IMR-90 (cell line): Measurements from ENCODE around the gene CADM2.

Source experiments
- BHLHE40 ChIP-seq: fragments of 150-350 bp; IDR thresholded peaks from 2 replicates; pipeline ENCODE4 v1.6.1; 2016; ENCODE audit warnings: mild to moderate bottlenecking, low read depth, low read length
- CTCF ChIP-seq: conservative IDR thresholded peaks from 2 replicates; pipeline ENCODE4 v1.5.1; 2012; ENCODE audit warnings: mild to moderate bottlenecking, low read depth, low read length, improper control_type of control experiment
- ELK1 ChIP-seq: fragments of 150-350 bp; IDR thresholded peaks from 2 replicates; pipeline ENCODE4 v1.6.1; 2016; ENCODE audit warnings: low read depth, mild to moderate bottlenecking, low read length, moderate library complexity, borderline replicate concordance
- MXI1 ChIP-seq: IDR thresholded peaks from 2 replicates; pipeline ENCODE4 v1.6.1; 2012; ENCODE audit warnings: low read depth, mild to moderate bottlenecking, low read length, moderate library complexity, borderline replicate concordance
- POLR2A ChIP-seq: IDR thresholded peaks from 2 replicates; pipeline ENCODE4 v1.6.1; 2012; ENCODE audit warnings: mild to moderate bottlenecking, low read depth, low read length
- RAD21 ChIP-seq: IDR thresholded peaks from 2 replicates; pipeline ENCODE4 v1.6.1; 2012; ENCODE audit warnings: low read length, improper control_type of control experiment
- RCOR1 ChIP-seq: IDR thresholded peaks from 2 replicates; pipeline ENCODE4 v1.6.1; 2012; ENCODE audit warnings: mild to moderate bottlenecking, low read length, improper control_type of control experiment; ENCODE audit not compliant: insufficient replicate concordance
- RFX5 ChIP-seq: IDR thresholded peaks from 2 replicates; pipeline ENCODE4 v1.8.0; 2012; ENCODE audit warnings: low read depth, mild to moderate bottlenecking, low read length, moderate library complexity
- SMC3 ChIP-seq: fragments of 150-350 bp; IDR thresholded peaks from 2 replicates; pipeline ENCODE4 v1.6.1; 2016; ENCODE audit warnings: low read depth, mild to moderate bottlenecking, antibody characterized with exemption, low read length, moderate library complexity
- TF ChIP-seq, protein P1 (sequence below): fragments of 150-350 bp; IDR thresholded peaks from 2 replicates; pipeline ENCODE4 v1.6.1; 2017; ENCODE audit warnings: mild to moderate bottlenecking, antibody characterized with exemption, low read length, low read depth

DNA sequence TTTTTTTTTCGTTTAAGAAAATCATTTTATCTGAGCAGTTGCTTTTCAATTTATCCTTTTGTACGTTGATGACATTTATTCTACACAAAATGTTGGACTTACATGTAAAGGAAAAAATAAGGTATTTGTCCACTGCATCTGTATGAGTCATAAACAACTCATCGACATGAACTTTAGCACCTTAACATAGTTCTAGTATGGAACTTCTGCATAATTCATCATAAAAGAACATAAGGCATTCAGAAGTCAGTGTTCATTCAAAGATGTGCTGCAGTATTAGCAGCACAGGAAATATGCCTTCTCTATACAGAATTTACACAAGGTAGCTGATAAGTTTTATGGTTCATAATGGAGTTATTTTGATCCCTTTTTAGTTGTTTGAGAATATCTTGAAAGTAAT, 801.6 kb downstream of the CADM2 start:
- TF ChIP-seq RFX5 (no peak), CTCF (no peak), POLR2A (no peak), RAD21 (no peak), SMC3 (no peak), MXI1 (no peak), ELK1 (no peak), BHLHE40 (no peak), RCOR1 (no peak)
- TF ChIP-seq, protein P1, sequence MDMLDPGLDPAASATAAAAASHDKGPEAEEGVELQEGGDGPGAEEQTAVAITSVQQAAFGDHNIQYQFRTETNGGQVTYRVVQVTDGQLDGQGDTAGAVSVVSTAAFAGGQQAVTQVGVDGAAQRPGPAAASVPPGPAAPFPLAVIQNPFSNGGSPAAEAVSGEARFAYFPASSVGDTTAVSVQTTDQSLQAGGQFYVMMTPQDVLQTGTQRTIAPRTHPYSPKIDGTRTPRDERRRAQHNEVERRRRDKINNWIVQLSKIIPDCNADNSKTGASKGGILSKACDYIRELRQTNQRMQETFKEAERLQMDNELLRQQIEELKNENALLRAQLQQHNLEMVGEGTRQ: no peak
